VCaP (cell line): ENCODE data around the gene NTMT1.

Experiments used
- H3K27ac ChIP-seq: fragments of 450-650 bp; 2 replicates; pipeline ENCODE4 v1.5.1; 2017
- TF ChIP-seq, protein P1 (sequence below): fragments of 450-650 bp; conservative IDR thresholded peaks from 2 replicates; pipeline ENCODE4 v1.5.1; 2017; ENCODE audit warnings: mild to moderate bottlenecking, moderate library complexity

NTMT1 gene

DNA sequence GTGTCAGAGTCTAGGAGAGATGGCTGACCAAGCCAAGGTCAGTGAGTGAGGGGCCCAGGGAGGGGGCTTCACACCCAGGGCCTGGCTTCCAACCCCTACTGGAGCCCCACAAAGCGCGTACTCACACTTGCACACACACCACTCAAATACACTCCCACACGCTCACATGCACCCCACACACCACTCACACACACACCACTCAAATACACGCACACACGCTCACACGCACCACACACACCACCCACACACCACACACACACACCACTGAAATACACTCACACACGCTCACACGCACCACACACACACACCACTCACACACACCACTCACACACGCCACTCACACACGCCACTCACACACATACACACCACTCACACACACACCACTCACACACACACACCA is 21.7 kb downstream of the NTMT1 start:
- no peak overlapping the region for H3K27ac ChIP-seq
- TF ChIP-seq, protein P1, sequence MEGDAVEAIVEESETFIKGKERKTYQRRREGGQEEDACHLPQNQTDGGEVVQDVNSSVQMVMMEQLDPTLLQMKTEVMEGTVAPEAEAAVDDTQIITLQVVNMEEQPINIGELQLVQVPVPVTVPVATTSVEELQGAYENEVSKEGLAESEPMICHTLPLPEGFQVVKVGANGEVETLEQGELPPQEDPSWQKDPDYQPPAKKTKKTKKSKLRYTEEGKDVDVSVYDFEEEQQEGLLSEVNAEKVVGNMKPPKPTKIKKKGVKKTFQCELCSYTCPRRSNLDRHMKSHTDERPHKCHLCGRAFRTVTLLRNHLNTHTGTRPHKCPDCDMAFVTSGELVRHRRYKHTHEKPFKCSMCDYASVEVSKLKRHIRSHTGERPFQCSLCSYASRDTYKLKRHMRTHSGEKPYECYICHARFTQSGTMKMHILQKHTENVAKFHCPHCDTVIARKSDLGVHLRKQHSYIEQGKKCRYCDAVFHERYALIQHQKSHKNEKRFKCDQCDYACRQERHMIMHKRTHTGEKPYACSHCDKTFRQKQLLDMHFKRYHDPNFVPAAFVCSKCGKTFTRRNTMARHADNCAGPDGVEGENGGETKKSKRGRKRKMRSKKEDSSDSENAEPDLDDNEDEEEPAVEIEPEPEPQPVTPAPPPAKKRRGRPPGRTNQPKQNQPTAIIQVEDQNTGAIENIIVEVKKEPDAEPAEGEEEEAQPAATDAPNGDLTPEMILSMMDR: no peak

DNA sequence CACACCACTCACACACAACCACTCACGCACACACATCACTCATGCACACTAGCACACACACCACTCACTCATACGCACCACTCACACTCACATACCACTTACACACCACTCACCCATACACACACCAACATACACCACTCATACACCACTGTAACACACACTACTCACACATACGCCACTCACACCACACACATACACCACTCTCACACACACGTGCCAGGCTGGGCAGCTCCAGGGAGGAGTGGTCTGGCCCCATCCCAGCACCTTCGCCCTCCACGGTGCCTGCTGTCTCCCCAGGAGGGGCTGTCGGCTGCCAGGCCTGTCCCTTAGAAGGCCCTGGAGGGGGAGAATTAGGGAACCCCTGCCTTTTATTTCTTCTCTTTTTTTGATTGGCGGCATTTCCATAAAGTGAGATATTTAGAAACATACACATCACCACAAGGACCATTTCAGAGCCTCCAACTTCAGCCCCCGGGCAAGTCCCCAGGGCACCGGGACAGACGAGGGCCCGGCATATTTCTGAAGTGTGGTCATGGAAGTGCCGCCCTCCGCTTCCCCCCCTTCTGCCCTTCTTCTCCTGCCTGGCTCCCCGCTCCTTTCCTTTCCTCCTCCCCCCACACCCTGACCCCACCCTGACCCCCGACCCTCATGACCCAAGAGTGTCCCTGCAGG is 22.3 kb downstream of the NTMT1 start:
- no peak overlapping the region for H3K27ac ChIP-seq
- TF ChIP-seq, protein P1: no peak

DNA sequence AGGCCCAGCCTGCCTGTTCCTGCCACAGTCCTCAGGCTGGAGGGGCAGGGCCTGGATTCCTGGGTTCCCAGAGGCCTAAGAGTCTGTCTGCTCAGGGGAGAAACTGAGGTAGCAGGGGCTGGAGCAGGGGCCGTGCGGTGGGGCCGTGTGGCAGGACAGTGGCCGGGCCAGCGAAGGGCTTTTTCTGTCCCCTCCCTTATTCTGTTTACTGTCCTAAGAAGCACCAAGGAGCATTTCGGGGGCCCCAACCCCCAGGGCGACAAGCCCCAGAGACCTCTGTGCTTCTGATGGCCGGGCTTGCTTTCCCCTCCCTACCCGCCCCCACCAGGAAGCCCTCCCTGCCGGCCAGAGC is 22.8 kb downstream of the NTMT1 start:
- TF ChIP-seq, protein P1: no peak
- no peak overlapping the region for H3K27ac ChIP-seq

DNA sequence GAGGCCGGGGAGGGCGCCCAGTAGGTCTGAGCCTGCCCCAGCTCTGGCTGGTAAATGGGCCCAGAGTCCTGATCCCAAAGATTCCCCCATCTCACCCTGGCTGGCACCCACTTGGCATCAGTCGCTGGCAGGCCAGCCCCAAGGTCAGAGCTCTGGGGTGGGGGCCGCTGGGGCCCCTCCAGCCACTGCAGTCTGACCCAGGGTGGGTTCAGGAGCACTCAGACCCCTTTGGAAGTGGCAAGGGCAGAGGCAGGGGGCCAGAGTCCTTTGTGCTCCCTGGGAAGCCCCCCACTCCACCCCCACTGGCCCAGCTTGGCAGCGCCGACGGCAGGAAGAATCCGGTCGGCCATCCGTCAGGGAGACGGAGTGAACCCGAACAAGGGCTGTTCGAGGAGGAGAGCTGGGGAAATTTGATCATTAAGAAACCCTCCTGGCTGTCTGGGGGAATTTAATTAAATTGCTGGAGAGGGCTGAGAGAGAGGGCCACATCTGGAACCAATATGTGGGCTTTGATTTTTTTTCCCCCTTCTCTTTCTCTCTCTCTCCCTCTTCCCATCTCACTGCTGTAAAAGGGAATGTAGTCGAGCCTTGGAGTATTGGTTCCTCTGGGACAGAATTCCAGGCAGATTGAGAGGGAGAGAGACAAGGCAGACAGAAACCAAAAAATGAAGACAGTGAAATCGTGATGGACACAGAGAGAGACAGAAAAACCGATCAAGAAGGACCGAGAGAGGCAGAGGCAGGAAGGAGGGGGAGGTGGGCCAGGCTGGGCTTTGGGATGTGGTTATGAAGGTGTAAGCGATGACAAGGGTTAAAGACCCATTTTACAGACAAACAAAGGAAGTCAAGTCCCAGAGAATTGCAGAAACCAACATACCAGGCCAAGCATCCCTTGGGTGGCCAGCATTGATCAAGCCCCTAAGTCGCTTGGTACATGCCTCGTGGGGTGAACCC is 24.0 kb downstream of the NTMT1 start:
- H3K27ac ChIP-seq: no peak overlapping the region
- TF ChIP-seq, protein P1: no peak

- H3K27ac ChIP-seq: no peak overlapping the region
- TF ChIP-seq, protein P1: no peak
Observed at GRCh38 chr9:129650680-129651235, 24.8 kb downstream of the NTMT1 start.

DNA sequence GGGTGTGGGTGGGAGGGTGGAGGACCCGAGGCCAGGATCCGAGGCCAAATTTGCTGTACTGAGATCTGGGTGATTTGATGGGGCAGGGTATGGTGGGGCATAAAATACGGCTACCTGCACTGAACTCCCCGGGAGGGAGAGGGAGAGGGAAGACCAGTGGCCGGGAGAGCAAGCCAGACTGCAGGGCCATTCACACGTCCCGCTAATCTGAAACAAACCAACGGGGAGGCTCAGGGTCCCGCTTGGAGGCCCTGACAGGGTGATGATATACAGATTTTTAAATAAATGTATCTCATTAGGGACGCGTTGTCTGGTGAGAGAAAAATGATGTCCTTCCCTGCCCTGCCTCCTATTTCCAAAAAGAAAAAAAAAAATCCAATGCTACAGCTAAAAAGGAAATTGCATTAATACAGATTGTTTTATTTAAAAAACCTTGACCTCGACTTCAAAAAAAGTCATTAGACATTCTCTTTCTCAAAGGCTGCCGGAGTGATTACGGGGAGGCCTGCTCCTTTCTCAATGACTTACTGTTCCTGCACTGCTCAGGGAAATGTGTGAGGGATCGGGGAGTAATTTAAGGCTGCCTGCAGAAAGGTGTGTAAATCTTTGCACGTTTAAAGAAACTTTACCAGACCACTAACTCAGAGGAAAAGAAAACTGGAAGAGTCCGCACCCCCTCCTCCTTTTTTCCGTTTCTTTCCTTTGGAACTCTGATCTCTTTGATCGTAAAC is 28.0 kb downstream of the NTMT1 start:
- no peak overlapping the region for H3K27ac ChIP-seq
- TF ChIP-seq, protein P1: no peak
